NCI-H2171 (cell line): Measurements from ENCODE around the gene DPH6.
"Not testable (repeated sequence)": the region's sequence is repeated elsewhere in the genome, so short reads cannot be mapped to it uniquely, and the experiment has no call there.

ENCODE experiments used
- DNase-seq: peaks from one replicate; lab custom pipeline; 2025; lab: John Stamatoyannopoulos, UW

DPH6 gene

GRCh38 chr15:35485411-35485810 is 60.6 kb downstream of the DPH6 start:
- no peak for DNase-seq

- no peak for DNase-seq
Observed at GRCh38 chr15:35484231-35484945, 61.6 kb downstream of the DPH6 start.

GRCh38 chr15:35481992-35482391 is 64.0 kb downstream of the DPH6 start:
- DNase-seq, result no peak

- no peak for DNase-seq
Observed at GRCh38 chr15:35481064-35481463, 64.9 kb downstream of the DPH6 start.

GRCh38 chr15:35479423-35479822 is 66.5 kb downstream of the DPH6 start:
- DNase-seq, result no peak

GRCh38 chr15:35477312-35478262 is 68.4 kb downstream of the DPH6 start:
- DNase-seq, result no peak

GRCh38 chr15:35471024-35471423 is 74.9 kb downstream of the DPH6 start:
- no peak for DNase-seq

GRCh38 chr15:35470441-35470840 is 75.5 kb downstream of the DPH6 start:
- no peak for DNase-seq

- DNase-seq, result no peak
Observed at GRCh38 chr15:35466476-35466875, 79.5 kb downstream of the DPH6 start.

GRCh38 chr15:35465783-35466182 is 80.2 kb downstream of the DPH6 start:
- no peak for DNase-seq

- DNase-seq, result no peak
Observed at GRCh38 chr15:35460616-35461015, 85.3 kb downstream of the DPH6 start.

- no peak for DNase-seq
Observed at GRCh38 chr15:35458176-35458856, 87.6 kb downstream of the DPH6 start.

GRCh38 chr15:35455201-35455600 is 90.8 kb downstream of the DPH6 start:
- DNase-seq, result no peak

GRCh38 chr15:35450492-35450891 is 95.5 kb downstream of the DPH6 start:
- DNase-seq, result no peak

- DNase-seq, result no peak
Observed at GRCh38 chr15:35448294-35448693, 97.7 kb downstream of the DPH6 start.

- DNase-seq, result no peak
Observed at GRCh38 chr15:35445891-35446290, 100.1 kb downstream of the DPH6 start.

- DNase-seq, result peak; percentile 0
Observed at GRCh38 chr15:35444557-35445204, 101.3 kb downstream of the DPH6 start.

GRCh38 chr15:35443376-35443775 is 102.6 kb downstream of the DPH6 start:
- DNase-seq, result no peak

- no peak for DNase-seq
Observed at GRCh38 chr15:35442742-35443141, 103.2 kb downstream of the DPH6 start.

- DNase-seq, result not testable (repeated sequence)
Observed at GRCh38 chr15:35441279-35441678, 104.7 kb downstream of the DPH6 start.

- no peak for DNase-seq
Observed at GRCh38 chr15:35440265-35440664, 105.7 kb downstream of the DPH6 start.

GRCh38 chr15:35439291-35439690 is 106.7 kb downstream of the DPH6 start:
- DNase-seq, result no peak
